ENCODE results near the gene LECT2. TPM values are rescaled to one million over a fixed set of nuclear protein-coding genes. Genes with fewer than 3 reads are reported as not detected.

The LECT2 gene
- total RNA-seq, 2 experiments from 2014 or later, result not detected

GRCh38 chr5:135976216-135976615 lies 21.4 kb upstream of the LECT2 start:
- Histone ChIP-seq H3K79me2 (ENCODE audit: insufficient read depth, low read depth, low read length) (no peaks in the 10 kb centered on the region), H2AFZ (ENCODE audit: low read length) (no peak overlapping the region), H3K27ac (ENCODE audit: low read depth, low read length, poor library complexity, severe bottlenecking) (no peak overlapping the region), H3K36me3 (ENCODE audit: insufficient read depth, low read length) (no peaks in the 10 kb centered on the region), H3K4me1 (ENCODE audit: insufficient read depth, low read length, poor library complexity, severe bottlenecking) (no peaks in the 10 kb centered on the region), H3K4me3 (ENCODE audit: low read depth, low read length, poor library complexity, severe bottlenecking) (no peak overlapping the region), H3K9me2 (ENCODE audit: insufficient read depth, low read length) (no peaks in the 10 kb centered on the region), H3K4me2 (ENCODE audit: low read length) (no peak overlapping the region), H3K9me3 (ENCODE audit: low read length) (no peaks in the 10 kb centered on the region), H4K20me1 (ENCODE audit: insufficient read depth, low read length) (no peaks in the 10 kb centered on the region)
- POLR2A ChIA-PET, result no interaction called here
- CTCF ChIA-PET (ENCODE audit: unreplicated experiment), result no interaction called here
- no peak for DNase-seq (ENCODE audit: low spot score)
- no TSS peak for BruUV-seq (replicated peaks)
- TF ChIP-seq EZH2phosphoT487 (IDR thresholded peaks at IDR 0.05; ENCODE audit: borderline replicate concordance, low read depth, low read length) (no peak), CTCF (conservative IDR thresholded peaks at IDR 0.05; ENCODE audit: low read length) (no peak)
- intact Hi-C loops (cut with micrococcal nuclease; ENCODE audit: unreplicated experiment), result no loop called here

GRCh38 chr5:135975122-135975521 lies 20.3 kb upstream of the LECT2 start:
- no peaks in the 10 kb centered on the region for H3K79me2 ChIP-seq (ENCODE audit: insufficient read depth, low read depth, low read length)
- BruUV-seq (replicated peaks), result no TSS peak
- no peaks in the 10 kb centered on the region for H3K4me1 ChIP-seq (ENCODE audit: insufficient read depth, low read length, poor library complexity, severe bottlenecking)
- no peak overlapping the region for H3K4me2 ChIP-seq (ENCODE audit: low read length)
- no peak for DNase-seq (ENCODE audit: low spot score)
- no peak overlapping the region for H3K4me3 ChIP-seq (ENCODE audit: low read depth, low read length, poor library complexity, severe bottlenecking)
- ChIA-PET CTCF (ENCODE audit: unreplicated experiment) (interaction anchor here (1.0 kb wide), 1 partner anchor 29 kb away, joined by 3 read pairs; no protein-coding TSS in a partner anchor), POLR2A (interaction anchor here (0.6 kb wide), 1 partner anchor 29 kb away, joined by 3 read pairs; no protein-coding TSS in a partner anchor)
- TF ChIP-seq CTCF (conservative IDR thresholded peaks at IDR 0.05; ENCODE audit: low read length), result no peak
- TF ChIP-seq EZH2phosphoT487 (IDR thresholded peaks at IDR 0.05; ENCODE audit: borderline replicate concordance, low read depth, low read length), result no peak
- no peak overlapping the region for H3K27ac ChIP-seq (ENCODE audit: low read depth, low read length, poor library complexity, severe bottlenecking)
- H3K36me3 ChIP-seq (ENCODE audit: insufficient read depth, low read length), result no peaks in the 10 kb centered on the region
- no peaks in the 10 kb centered on the region for H4K20me1 ChIP-seq (ENCODE audit: insufficient read depth, low read length)
- intact Hi-C loops (cut with micrococcal nuclease; ENCODE audit: unreplicated experiment), result no loop called here
- no peaks in the 10 kb centered on the region for H3K9me2 ChIP-seq (ENCODE audit: insufficient read depth, low read length)
- H3K9me3 ChIP-seq (ENCODE audit: low read length), result no peaks in the 10 kb centered on the region
- H2AFZ ChIP-seq (ENCODE audit: low read length), result no peak overlapping the region

- Histone ChIP-seq H3K9me3 (ENCODE audit: low read length) (no peaks in the 10 kb centered on the region), H2AFZ (ENCODE audit: low read length) (no peak overlapping the region), H3K79me2 (ENCODE audit: insufficient read depth, low read depth, low read length) (no peaks in the 10 kb centered on the region), H3K4me1 (ENCODE audit: insufficient read depth, low read length, poor library complexity, severe bottlenecking) (no peaks in the 10 kb centered on the region), H3K4me2 (ENCODE audit: low read length) (no peak overlapping the region), H3K27ac (ENCODE audit: low read depth, low read length, poor library complexity, severe bottlenecking) (no peak overlapping the region), H3K9me2 (ENCODE audit: insufficient read depth, low read length) (no peaks in the 10 kb centered on the region), H4K20me1 (ENCODE audit: insufficient read depth, low read length) (no peaks in the 10 kb centered on the region), H3K4me3 (ENCODE audit: low read depth, low read length, poor library complexity, severe bottlenecking) (no peak overlapping the region), H3K36me3 (ENCODE audit: insufficient read depth, low read length) (no peaks in the 10 kb centered on the region)
- intact Hi-C loops (cut with micrococcal nuclease; ENCODE audit: unreplicated experiment), result no loop called here
- ChIA-PET POLR2A (interaction anchor here (1.4 kb wide), 1 partner anchor 13 kb away, joined by 3 read pairs; no protein-coding TSS in a partner anchor), CTCF (ENCODE audit: unreplicated experiment) (interaction anchor here (1.0 kb wide), 1 partner anchor 28 kb away, joined by 3 read pairs; no protein-coding TSS in a partner anchor)
- BruUV-seq (replicated peaks), result no TSS peak
- no peak for DNase-seq (ENCODE audit: low spot score)
- TF ChIP-seq EZH2phosphoT487 (IDR thresholded peaks at IDR 0.05; ENCODE audit: borderline replicate concordance, low read depth, low read length) (no peak), CTCF (conservative IDR thresholded peaks at IDR 0.05; ENCODE audit: low read length) (no peak)
These were observed 19.3 kb upstream of the LECT2 start for GRCh38 chr5:135974021-135974600.
